ENCODE data around the gene CHD1. TPM values are rescaled to one million over a fixed set of nuclear protein-coding genes. Genes with fewer than 3 reads are reported as not detected.

The CHD1 gene
- total RNA-seq, 2 experiments from 2014 or later, result 44.5 to 46.0 TPM

DNA sequence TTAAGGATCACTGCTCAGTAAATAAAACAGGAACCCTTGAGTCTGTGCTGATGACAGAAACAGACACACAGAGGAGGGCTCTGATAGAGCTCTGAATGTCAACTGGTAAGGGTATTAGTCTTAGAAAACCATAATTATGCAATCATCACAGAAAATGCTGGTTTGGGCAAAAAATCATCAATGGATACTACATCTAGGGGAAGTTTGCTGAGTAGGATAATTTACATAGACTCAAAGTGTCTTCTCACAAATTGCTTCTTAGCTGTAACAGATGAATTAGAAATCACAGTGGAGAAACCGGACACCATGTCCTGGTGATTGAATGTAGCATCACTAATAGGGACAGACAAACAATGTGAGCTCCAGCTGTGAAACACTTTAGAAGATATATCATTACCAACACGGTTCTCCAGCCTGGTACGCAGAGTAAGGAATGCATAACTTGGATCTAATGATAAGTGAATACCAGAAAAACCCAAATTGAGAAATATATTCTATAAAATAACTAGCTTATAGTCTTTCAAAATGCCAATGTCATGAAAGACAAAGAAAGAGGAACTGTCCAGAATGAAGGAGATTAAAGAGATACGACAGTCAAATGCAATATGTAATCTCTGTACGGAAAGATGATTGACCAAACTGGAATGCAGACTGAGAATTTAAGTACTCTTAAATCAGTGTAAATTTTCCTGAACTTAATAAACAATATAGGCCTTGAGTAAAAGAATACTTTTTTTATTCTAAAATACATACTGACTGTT is 17.3 kb downstream of the CHD1 start:
- DNase-seq (no peak), ATAC-seq (no peak)
- Mint-ChIP-seq H3K27ac (no peak overlapping the region), H3K27me3 (ENCODE audit: low read depth) (no peaks in the 10 kb centered on the region), H3K9me3 (ENCODE audit: insufficient read depth) (no peaks in the 10 kb centered on the region), H3K36me3 (ENCODE audit: low read depth) (peaks cover 20% of the 10 kb centered on the region), H3K4me3 (no peak overlapping the region), H3K4me1 (ENCODE audit: low read depth) (peaks cover 35% of the 10 kb centered on the region)
- ChIA-PET CTCF (interaction anchor here (0.6 to 5.7 kb wide), 4 partner anchors 10 to 149 kb away, joined by 3 to 43 read pairs (median 4); no protein-coding TSS in a partner anchor), POLR2A (interaction anchor here (2.2 kb wide), 1 partner anchor 18 kb away, joined by 12 read pairs; no protein-coding TSS in a partner anchor)

DNA sequence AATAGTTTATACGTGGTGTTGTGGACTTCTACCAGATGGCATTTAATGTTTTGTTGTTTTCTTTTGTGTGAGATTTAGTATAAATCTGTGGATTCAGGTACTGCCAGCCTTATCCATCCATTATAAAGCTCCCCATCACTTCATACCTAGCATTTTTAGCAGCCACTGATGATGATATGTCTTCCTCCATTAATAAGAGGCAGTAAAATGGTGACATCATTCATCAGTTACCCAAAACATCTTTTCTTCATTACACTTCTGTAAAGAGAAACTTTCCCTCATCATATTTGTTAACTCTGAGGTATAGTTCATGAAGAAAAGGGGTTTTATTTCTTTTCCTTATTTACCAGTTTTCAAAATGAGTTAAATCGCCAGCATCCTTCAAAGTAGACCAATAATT is 19.4 kb downstream of the CHD1 start:
- DNase-seq, result no peak
- H3K4me3 Mint-ChIP-seq, result no peak overlapping the region
- H3K27ac Mint-ChIP-seq, result no peak overlapping the region
- H3K9me3 Mint-ChIP-seq (ENCODE audit: insufficient read depth), result no peaks in the 10 kb centered on the region
- ChIA-PET CTCF (interaction anchor here (1.6 to 5.7 kb wide), 2 partner anchors 12 to 151 kb away, joined by 4 to 43 read pairs; no protein-coding TSS in a partner anchor), POLR2A (no interaction called here)
- peaks cover 29% of the 10 kb centered on the region for H3K4me1 Mint-ChIP-seq (ENCODE audit: low read depth)
- ATAC-seq, result no peak
- H3K27me3 Mint-ChIP-seq (ENCODE audit: low read depth), result no peaks in the 10 kb centered on the region
- H3K36me3 Mint-ChIP-seq (ENCODE audit: low read depth), result peaks cover 22% of the 10 kb centered on the region

DNA sequence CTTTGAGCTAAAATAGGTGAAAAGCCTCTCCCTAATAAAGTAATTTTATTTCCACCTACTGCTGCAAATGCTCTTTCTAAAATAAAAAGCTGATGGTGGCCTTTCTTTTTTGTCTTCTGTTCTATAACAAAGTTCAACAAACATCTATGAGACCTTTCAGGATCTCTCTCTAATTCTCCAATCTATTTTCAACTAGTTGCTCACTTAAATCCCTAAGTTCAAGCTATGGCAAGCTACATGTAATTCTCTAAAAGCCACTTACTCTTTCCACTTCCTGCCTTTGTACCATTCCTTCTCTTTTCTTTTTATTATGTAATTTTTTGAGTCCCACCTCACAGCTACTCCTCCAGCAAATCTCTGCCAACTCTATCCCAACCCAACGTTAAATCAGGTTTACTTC is 20.9 kb downstream of the CHD1 start:
- H3K27ac Mint-ChIP-seq, result peak overlapping the region; percentile 7
- POLR2A ChIA-PET, result interaction anchor here (0.9 to 1.3 kb wide), 2 partner anchors 21 to 22 kb away, joined by 3 read pairs; partner anchors contain the start of gene CHD1

DNA sequence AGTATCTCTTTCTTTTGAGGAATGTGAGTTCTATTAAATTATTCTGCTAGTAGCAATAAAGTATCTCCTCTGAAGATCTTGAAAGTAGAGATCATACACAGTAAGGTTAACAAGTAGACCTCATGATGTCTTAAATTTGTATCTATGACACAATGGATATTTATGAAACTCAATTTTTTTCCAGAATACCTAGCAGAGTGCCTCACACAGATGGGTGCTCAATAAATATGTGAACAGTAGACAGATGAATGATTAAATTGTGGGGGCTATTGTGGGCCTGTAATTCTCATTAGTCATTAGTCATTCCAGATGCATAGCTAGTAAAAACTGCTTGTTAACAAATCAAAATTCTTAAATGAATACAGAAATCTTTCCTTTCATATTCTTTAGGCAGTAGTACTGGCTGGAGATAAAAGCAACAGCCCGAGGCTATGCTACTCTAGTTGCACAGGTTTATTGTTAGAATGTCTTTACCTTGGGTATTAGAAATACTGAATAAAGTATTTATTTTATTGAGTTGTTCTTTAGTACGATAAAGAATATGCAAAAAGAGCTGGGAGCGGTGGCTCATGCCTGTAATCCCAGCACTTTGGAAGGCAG is 22.0 kb downstream of the CHD1 start:
- Mint-ChIP-seq H3K27me3 (ENCODE audit: low read depth) (no peaks in the 10 kb centered on the region), H3K4me1 (ENCODE audit: low read depth) (peaks cover 23% of the 10 kb centered on the region), H3K4me3 (no peak overlapping the region), H3K36me3 (ENCODE audit: low read depth) (peaks cover 32% of the 10 kb centered on the region), H3K27ac (no peak overlapping the region), H3K9me3 (ENCODE audit: insufficient read depth) (no peaks in the 10 kb centered on the region)
- ChIA-PET POLR2A (no interaction called here), CTCF (interaction anchor here (0.7 to 5.7 kb wide), 4 partner anchors 20 to 154 kb away, joined by 3 to 43 read pairs (median 4); no protein-coding TSS in a partner anchor)
- no peak for DNase-seq
- no peak for ATAC-seq

More for the DNA sequence above, 20.9 kb downstream of the CHD1 start:
- Mint-ChIP-seq H3K27me3 (ENCODE audit: low read depth) (no peaks in the 10 kb centered on the region), H3K4me1 (ENCODE audit: low read depth) (peaks cover 23% of the 10 kb centered on the region), H3K4me3 (no peak overlapping the region), H3K36me3 (ENCODE audit: low read depth) (peaks cover 28% of the 10 kb centered on the region), H3K9me3 (ENCODE audit: insufficient read depth) (no peaks in the 10 kb centered on the region)
- ATAC-seq (no peak), DNase-seq (no peak)
- CTCF ChIA-PET, result interaction anchor here (1.8 to 5.7 kb wide), 2 partner anchors 19 to 153 kb away, joined by 3 to 43 read pairs; no protein-coding TSS in a partner anchor

DNA sequence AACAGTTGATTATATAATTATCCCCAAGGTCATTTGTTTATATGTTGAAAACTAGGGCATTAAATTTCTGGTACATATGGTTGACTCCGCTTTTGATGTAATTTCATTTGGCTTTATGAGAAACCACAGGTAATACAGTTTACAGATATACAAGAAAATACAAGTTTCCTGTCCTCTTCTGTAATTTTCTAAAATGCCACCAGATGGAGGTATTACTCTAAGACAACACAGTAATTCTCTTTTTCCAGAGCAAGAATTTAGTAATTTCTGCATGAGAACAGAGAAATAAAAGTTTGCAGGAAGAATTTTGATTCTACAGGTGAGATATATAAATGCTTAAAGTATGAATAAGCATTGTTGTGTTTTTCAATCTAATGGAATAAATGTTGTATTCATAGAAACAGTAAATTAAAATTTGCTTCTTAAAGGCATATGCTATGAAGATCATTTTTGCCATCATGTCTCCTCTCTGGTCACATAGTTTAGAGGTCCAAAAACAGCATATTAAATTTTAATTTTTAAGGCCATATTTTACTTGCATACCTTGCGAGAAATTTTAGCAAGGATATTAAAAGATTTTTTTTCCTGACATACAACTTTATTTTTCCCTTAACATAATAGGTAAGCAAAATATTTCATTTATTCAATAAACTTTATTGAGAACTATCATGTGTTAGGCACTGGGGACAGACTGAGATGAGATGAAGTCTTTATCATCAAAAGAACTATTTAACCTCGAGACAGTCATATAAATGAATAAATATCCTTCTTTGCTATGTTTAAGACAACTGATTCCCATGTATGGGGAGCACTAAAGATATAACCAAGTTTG is 22.7 kb downstream of the CHD1 start:
- Mint-ChIP-seq H3K27me3 (ENCODE audit: low read depth) (no peaks in the 10 kb centered on the region), H3K27ac (no peak overlapping the region), H3K36me3 (ENCODE audit: low read depth) (peaks cover 28% of the 10 kb centered on the region), H3K9me3 (ENCODE audit: insufficient read depth) (no peaks in the 10 kb centered on the region), H3K4me3 (no peak overlapping the region), H3K4me1 (ENCODE audit: low read depth) (peaks cover 23% of the 10 kb centered on the region)
- ATAC-seq (no peak), DNase-seq (no peak)
- ChIA-PET CTCF (interaction anchor here (0.6 to 5.7 kb wide), 10 partner anchors 16 to 181 kb away, joined by 3 to 49 read pairs (median 4); no protein-coding TSS in a partner anchor), POLR2A (no interaction called here)

DNA sequence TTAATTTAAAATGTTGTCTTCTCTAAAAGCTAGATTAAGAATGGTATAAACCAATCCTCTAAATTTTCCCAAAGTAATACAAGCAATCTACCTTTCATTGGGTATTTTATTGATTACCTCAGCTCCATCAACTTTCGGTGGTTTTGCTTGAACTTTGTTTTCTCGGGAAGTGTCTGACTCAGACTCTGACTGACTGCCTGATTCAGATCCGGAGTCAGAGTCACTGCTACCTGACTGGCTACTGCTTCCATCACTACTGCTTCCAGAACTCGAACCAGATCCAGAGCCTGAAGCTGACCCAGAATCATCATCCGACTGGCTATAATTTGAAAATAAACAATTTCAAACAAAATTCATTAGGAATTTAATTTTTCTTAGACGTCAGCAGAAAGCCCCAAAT is 24.0 kb downstream of the CHD1 start:
- CTCF ChIA-PET, result interaction anchor here (0.8 to 4.1 kb wide), 9 partner anchors 9 to 156 kb away, joined by 3 to 49 read pairs (median 5); no protein-coding TSS in a partner anchor

DNA sequence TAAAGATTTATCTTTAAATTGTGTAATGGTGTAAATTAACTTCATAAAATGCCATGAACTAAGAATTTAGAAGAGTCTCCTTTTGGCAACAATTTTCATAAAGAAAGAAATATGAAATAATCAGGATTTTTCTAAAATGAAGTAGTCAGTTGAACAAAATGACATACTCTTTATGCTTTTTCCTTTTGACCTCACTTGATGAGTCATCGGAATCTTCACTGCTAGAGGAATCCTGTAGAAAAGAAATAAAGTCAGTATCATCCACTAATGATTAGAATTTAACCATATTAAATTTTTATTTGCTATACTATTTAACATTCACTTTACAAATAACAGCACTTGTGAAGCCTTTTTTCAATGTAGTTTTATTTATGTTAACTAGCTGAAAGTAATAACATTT is 26.1 kb downstream of the CHD1 start:
- Mint-ChIP-seq H3K9me3 (ENCODE audit: insufficient read depth) (no peaks in the 10 kb centered on the region), H3K27ac (no peak overlapping the region), H3K4me3 (no peak overlapping the region), H3K4me1 (ENCODE audit: low read depth) (peaks cover 8% of the 10 kb centered on the region), H3K27me3 (ENCODE audit: low read depth) (no peaks in the 10 kb centered on the region), H3K36me3 (ENCODE audit: low read depth) (peaks cover 41% of the 10 kb centered on the region)
- ChIA-PET POLR2A (no interaction called here), CTCF (interaction anchor here (4.1 kb wide), 1 partner anchor 158 kb away, joined by 49 read pairs; no protein-coding TSS in a partner anchor)
- ATAC-seq, result no peak
- no peak for DNase-seq

More for the DNA sequence above, 24.0 kb downstream of the CHD1 start:
- Mint-ChIP-seq H3K27me3 (ENCODE audit: low read depth) (no peaks in the 10 kb centered on the region), H3K4me3 (no peak overlapping the region), H3K36me3 (ENCODE audit: low read depth) (peaks cover 33% of the 10 kb centered on the region), H3K9me3 (ENCODE audit: insufficient read depth) (no peaks in the 10 kb centered on the region), H3K27ac (no peak overlapping the region), H3K4me1 (ENCODE audit: low read depth) (peaks cover 21% of the 10 kb centered on the region)
- POLR2A ChIA-PET, result interaction anchor here (0.6 to 1.0 kb wide), 2 partner anchors 22 to 75 kb away, joined by 3 read pairs; no protein-coding TSS in a partner anchor
- ATAC-seq (no peak), DNase-seq (no peak)

DNA sequence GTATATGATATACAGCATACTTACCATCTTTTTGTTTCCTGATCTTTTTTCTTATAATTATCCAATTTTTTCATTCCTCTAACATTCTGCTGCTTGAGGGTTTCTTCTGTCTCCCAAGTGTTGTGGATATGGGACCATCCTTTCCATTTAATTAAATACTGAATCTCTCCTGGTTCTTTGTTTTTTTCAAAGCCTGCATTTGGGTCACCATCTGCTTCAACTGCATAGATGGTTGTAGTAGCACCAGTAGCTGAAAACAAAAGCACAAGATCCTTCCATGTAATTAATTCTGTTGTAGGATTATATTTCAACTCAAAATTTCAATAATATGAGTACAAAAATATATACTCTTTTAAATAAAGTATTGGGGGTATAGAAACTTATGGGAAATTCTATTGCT is 29.4 kb downstream of the CHD1 start:
- Mint-ChIP-seq H3K4me1 (ENCODE audit: low read depth) (no peaks in the 10 kb centered on the region), H3K27me3 (ENCODE audit: low read depth) (no peaks in the 10 kb centered on the region), H3K4me3 (no peak overlapping the region), H3K9me3 (ENCODE audit: insufficient read depth) (no peaks in the 10 kb centered on the region), H3K36me3 (ENCODE audit: low read depth) (peaks cover 51% of the 10 kb centered on the region), H3K27ac (no peak overlapping the region)
- ChIA-PET CTCF (no interaction called here), POLR2A (interaction anchor here (0.6 kb wide), 1 partner anchor 14 kb away, joined by 3 read pairs; no protein-coding TSS in a partner anchor)
- DNase-seq (no peak), ATAC-seq (no peak)

DNA sequence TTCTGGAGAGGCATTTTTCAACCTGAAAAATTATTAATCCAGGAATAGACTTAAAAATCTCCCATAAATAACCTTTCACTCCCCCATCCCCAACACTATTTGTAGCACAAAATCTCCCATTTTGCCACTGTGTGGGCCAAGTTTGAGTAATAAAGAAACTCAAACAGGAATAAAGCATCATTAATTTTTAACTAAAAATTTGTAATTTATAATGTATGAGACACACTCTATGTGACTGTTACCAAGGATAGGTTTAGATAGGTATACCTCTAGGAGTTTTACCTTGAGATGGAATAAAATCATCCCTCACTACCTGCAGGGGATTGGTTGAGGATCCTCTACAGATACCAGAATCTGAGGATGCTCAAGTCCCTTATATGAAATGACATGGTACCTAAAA is 30.1 kb downstream of the CHD1 start:
- H3K4me1 Mint-ChIP-seq (ENCODE audit: low read depth), result no peaks in the 10 kb centered on the region
- no peak overlapping the region for H3K4me3 Mint-ChIP-seq

DNA sequence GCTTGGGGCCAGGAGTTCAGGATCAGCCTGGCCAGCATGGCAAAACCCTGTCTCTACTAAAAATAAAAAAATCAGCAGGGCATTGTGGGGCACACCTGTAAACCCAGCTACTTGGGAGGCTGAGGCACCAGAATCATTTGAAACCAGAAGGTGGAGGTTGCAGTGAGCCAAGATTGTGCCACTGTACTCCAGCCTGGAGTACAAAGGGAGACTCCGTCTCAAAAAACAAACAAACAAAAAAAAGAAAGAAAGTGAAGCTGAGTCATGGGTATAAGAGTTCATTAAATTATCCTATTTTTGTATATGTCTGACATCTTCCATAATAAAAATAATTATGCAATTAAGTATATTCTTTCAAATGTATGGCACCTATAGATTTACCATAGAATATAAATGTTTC is 37.2 kb downstream of the CHD1 start:
- DNase-seq, result no peak
- no peaks in the 10 kb centered on the region for H3K9me3 Mint-ChIP-seq (ENCODE audit: insufficient read depth)
- H3K27me3 Mint-ChIP-seq (ENCODE audit: low read depth), result no peaks in the 10 kb centered on the region
- POLR2A ChIA-PET, result no interaction called here
- no peaks in the 10 kb centered on the region for H3K4me1 Mint-ChIP-seq (ENCODE audit: low read depth)
- H3K27ac Mint-ChIP-seq, result no peak overlapping the region
- peaks cover 50% of the 10 kb centered on the region for H3K36me3 Mint-ChIP-seq (ENCODE audit: low read depth)
- ATAC-seq, result no peak
- H3K4me3 Mint-ChIP-seq, result no peak overlapping the region
- CTCF ChIA-PET, result interaction anchor here (1.2 to 1.8 kb wide), 2 partner anchors 13 to 169 kb away, joined by 4 read pairs; no protein-coding TSS in a partner anchor

More for the DNA sequence above, 30.1 kb downstream of the CHD1 start:
- ATAC-seq, result no peak
- H3K27ac Mint-ChIP-seq, result no peak overlapping the region
- H3K36me3 Mint-ChIP-seq (ENCODE audit: low read depth), result peaks cover 47% of the 10 kb centered on the region
- H3K9me3 Mint-ChIP-seq (ENCODE audit: insufficient read depth), result no peaks in the 10 kb centered on the region
- H3K27me3 Mint-ChIP-seq (ENCODE audit: low read depth), result no peaks in the 10 kb centered on the region
- DNase-seq, result no peak
- ChIA-PET POLR2A (interaction anchor here (0.5 kb wide), 1 partner anchor 30 kb away, joined by 7 read pairs; no protein-coding TSS in a partner anchor), CTCF (interaction anchor here (1.3 kb wide), 1 partner anchor 165 kb away, joined by 4 read pairs; no protein-coding TSS in a partner anchor)

DNA sequence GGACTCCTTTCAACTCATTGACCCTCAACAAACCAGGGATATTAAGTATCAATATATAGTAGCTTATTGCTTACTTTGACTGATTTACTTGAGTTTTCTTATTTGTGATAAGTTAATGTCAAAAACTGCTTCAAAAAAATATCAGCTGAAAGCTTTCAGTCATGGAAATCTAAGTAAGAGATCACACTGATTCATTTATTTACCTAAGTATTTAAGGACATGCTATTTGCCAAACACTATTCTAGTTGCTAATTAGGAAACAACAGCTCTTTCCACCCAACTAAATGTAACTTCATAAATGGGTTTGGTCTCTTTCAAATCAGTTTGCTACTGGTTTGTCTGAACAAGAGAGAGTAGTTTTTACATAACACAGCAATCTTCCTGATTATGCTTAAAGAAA is 48.2 kb downstream of the CHD1 start:
- Mint-ChIP-seq H3K27ac (no peak overlapping the region), H3K4me3 (no peak overlapping the region), H3K27me3 (ENCODE audit: low read depth) (no peaks in the 10 kb centered on the region), H3K4me1 (ENCODE audit: low read depth) (no peaks in the 10 kb centered on the region), H3K36me3 (ENCODE audit: low read depth) (peaks cover 60% of the 10 kb centered on the region), H3K9me3 (ENCODE audit: insufficient read depth) (no peaks in the 10 kb centered on the region)
- no peak for DNase-seq
- POLR2A ChIA-PET, result no interaction called here
- CTCF ChIA-PET, result interaction anchor here (1.3 to 1.4 kb wide), 2 partner anchors 15 to 179 kb away, joined by 3 to 4 read pairs; no protein-coding TSS in a partner anchor
- ATAC-seq, result no peak
